GM21360 (cell line): ENCODE data around the gene PLA2G4D.

Source experiments
- ATAC-seq: cut with Tn5 transposase; IDR thresholded peaks from one replicate; pipeline ENCODE4 v1.9.1; 2021; ENCODE audit warnings: mild to moderate bottlenecking, moderate library complexity; ENCODE audit not compliant: unreplicated experiment

PLA2G4D gene

DNA sequence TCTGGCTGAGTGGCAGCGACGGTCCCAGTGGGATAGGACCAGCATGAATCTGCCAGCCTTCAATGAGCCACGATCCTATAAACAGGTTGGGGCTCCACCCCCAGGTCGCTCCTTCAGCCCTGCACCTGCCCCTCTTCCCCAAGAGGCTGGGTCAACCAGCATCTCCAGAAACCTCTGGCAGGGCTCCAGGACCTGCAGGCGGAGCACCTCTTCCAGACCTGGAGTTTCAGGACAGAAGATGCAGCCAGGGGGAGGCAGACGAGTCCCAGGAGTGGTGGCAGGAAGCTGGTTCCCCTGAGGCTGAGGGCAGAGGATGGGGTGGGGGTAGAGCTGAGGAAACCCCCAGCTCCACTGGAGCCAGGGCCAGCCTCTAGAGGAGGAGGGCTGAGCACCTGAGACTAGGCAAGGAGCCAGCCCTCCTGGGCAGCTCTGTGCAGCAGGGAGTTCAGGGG is at the start of gene PLA2G4D:
Gene PLA2G4D, minus strand, starts transcription at position 51 of the 452 bp plus-strand sequence. CDS start 103 bp downstream, outside the sequence.
- ATAC-seq: no peak

DNA sequence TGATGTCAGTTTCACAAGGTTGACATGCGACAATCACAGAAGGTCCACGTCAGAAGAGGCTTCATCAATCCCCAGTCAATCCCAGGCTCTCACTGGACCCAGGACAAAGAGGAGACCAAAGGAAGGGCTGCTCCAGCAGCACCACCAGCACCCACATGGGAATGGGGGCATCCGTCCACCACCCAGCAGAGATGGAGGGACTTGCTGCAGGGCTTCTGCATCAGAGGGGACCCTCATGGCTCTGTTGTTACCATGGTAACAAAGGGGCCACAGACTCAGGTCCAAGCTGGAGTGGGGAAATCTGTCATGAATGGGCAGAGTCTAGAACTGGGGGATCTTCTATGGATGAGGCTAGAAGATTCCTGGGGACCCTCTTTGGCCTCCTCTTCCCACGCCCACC is 49.0 kb upstream of the PLA2G4D start:
- no peak for ATAC-seq

GRCh38 chr15:42141795-42142667 is 47.7 kb upstream of the PLA2G4D start:
- no peak for ATAC-seq

DNA sequence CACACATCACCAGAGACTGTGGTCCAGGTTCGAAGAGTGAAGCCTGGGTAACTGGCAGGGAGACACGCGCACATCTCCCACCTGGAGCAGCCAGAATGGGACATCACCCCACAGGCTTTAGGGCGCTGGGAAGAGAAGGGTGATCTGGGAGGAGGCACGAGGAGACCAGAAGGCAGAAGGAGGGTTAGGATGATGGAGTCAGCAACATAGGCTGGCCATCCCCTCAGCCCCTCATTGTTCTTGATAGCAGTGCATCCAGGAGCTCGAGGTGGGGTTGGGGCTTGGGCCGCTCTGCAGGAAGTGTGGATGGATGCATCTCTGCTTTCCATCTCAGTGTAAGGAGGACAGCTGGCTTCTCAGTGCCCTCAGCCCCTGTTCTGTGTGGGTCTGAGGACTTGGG is 46.9 kb upstream of the PLA2G4D start:
- ATAC-seq: no peak

- ATAC-seq: no peak
These were observed 46.2 kb upstream of the PLA2G4D start for GRCh38 chr15:42140383-42141070.

- no peak for ATAC-seq
These were observed 45.2 kb upstream of the PLA2G4D start for GRCh38 chr15:42139596-42139995.

- ATAC-seq: no peak
These were observed 44.6 kb upstream of the PLA2G4D start for GRCh38 chr15:42138968-42139386.

GRCh38 chr15:42138411-42138810 is 44.0 kb upstream of the PLA2G4D start:
- ATAC-seq: no peak

DNA sequence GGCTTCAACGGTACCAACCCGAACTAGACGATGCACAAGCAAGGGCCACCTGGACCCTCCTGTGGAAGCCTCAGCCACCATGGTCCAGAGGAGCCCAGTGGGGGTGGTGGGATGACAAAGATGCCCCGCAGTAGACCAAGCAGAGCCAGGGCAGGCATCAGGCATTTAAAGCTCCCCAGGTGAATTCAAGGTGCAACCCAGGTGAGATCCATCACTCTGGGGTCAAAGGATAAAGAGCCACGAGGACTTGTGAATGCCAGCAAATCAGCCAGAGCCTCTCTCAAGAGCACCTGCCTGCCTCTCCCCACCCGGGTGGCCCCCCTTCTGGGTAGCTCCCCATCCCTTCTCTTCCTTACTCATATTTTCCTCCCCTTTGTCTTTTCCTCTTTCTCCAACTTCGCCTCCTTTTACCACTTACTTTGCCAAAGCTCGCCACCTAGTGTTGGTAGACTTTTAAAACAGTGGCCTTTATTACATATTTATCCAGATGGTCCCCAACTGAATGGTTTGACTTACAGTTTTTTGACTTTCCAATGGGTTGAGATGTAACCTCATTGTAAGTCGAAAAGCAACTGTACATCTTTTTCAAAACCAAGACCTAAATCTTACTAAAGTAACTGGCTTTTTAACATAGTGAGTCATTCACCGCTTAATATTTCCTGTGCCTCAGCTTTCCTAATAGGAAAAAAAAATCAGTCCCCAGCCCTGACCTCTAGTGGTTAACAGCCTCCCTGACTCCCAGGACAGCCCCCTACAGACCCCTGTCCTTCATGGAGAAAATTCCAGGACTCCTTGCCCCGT is 43.3 kb upstream of the PLA2G4D start:
- no peak for ATAC-seq

GRCh38 chr15:42136513-42136912 is 42.2 kb upstream of the PLA2G4D start:
- no peak for ATAC-seq

GRCh38 chr15:42135351-42135750 is 41.0 kb upstream of the PLA2G4D start:
- no peak for ATAC-seq

GRCh38 chr15:42134617-42135245 is 40.4 kb upstream of the PLA2G4D start:
- ATAC-seq: no peak

GRCh38 chr15:42133886-42134502 is 39.6 kb upstream of the PLA2G4D start:
- no peak for ATAC-seq

DNA sequence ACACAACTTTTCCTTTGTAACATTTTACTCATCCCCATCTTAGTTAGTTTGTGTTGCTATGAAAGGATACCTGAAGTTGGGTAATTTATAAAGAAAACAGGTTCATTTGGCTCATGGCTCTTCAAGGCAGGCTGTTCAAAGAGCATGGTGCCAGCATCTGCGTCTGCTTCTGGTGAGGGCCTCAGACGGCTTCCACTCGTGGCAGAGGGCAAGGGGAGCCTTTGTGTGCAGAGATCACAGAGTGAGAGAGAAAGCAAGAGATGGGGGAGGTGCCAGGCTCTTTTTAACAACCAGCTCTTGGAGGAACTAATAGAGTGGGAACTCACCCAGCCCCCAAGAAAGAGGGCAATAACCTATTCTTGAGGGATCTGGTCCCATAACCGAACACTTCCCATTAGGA is 39.0 kb upstream of the PLA2G4D start:
- no peak for ATAC-seq

GRCh38 chr15:42131826-42132806 is 37.8 kb upstream of the PLA2G4D start:
- ATAC-seq: no peak

DNA sequence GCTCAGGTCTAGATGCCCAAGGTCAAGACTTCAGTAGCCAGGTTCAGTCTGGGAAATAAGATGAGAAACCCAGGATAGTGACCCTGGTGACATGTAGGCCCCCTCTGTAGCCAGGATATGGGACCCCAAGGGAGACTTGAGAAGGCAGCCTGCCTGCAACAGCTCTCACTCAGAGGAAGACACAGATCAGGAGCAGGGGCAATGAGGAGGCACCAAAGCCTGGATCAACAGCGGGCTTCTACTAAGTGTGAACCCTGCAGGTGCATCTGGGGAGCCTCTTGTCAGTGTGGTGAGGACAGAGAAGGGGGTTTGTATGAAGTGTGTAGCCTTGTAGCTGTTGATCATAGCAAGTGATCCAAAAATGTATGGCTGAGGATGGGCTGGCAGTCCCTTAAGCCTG is 36.6 kb upstream of the PLA2G4D start:
- no peak for ATAC-seq

DNA sequence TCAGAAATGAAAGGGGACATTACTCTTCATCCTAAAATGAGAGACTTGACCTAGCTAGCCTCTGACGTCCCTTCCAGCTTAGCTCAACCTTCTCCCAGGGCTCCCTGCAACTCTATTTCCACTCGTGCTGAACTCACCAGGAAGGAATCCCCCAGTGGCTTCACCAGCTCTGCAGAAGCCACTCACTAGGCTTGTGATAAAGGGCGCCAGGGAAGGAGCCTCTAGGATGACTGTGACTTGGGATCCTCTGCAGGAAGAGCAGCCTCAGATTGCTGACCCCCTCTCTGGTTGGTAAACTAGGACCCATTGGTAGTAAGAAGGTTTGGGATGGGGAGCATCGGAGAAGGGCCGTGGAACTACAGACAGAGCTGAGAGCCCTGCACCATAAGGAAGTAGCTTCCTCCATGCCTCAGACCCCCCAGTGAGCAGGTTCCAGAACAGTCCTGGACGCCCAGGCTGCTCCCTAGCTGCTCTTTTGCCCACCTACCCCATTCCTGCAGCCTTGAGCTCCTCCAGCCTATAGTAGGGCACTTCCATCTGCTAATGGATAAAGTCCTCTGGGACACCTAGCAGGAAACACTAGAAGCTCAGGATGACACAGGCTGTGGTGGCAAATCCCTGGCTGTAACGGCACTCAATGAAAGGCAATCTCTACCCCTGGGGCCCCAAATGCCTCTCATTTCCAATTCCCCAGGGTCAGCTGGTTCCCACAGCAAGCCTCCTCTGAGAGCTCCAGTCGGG is 36.1 kb upstream of the PLA2G4D start:
- ATAC-seq: no peak

DNA sequence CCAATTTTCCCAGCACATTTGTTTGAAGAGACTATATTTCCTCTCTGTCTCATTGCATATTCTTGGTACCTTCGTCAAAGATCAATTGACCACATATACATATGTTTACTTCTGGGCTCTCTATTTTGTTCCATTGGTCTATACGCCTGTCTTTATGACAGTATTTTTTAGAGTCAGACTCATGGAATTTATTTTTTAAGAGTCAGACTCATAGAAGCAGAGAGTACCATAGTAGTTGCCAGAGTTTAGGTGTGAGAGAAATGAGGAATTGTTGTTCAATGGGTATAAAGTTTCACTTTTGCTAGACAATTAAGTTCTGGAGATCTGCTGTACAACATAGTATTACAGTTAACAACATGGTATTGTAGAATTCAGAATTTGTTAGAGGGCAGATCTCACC is 35.0 kb upstream of the PLA2G4D start:
- no peak for ATAC-seq
